ENCODE data around the gene KIAA0586.

DNA sequence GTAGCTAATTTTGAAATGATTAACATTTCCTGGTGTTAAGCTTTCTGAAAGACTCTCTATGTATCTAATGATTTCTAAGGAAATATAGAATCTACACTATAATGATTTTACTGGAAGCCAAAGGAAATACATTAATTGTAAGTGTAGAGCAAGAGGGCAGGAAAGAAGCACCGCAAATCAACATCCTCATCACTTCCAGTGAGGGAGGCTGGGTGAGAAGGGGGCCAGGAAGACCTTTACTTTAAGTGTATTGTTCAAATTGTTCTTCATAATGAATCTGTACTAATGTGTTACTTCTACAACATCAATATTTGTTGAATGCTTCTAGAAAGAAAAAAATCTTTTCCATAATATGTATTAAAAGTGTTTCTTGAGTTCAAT, 144.9 kb downstream of the KIAA0586 start:
- TF ChIP-seq ZNF134 (CRISPR knock-in tag; conservative IDR thresholded peaks at IDR 0.05) = no peak
- TF ChIP-seq, protein P1, sequence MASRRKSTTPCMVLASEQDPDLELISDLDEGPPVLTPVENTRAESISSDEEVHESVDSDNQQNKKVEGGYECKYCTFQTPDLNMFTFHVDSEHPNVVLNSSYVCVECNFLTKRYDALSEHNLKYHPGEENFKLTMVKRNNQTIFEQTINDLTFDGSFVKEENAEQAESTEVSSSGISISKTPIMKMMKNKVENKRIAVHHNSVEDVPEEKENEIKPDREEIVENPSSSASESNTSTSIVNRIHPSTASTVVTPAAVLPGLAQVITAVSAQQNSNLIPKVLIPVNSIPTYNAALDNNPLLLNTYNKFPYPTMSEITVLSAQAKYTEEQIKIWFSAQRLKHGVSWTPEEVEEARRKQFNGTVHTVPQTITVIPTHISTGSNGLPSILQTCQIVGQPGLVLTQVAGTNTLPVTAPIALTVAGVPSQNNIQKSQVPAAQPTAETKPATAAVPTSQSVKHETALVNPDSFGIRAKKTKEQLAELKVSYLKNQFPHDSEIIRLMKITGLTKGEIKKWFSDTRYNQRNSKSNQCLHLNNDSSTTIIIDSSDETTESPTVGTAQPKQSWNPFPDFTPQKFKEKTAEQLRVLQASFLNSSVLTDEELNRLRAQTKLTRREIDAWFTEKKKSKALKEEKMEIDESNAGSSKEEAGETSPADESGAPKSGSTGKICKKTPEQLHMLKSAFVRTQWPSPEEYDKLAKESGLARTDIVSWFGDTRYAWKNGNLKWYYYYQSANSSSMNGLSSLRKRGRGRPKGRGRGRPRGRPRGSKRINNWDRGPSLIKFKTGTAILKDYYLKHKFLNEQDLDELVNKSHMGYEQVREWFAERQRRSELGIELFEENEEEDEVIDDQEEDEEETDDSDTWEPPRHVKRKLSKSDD (conservative IDR thresholded peaks at IDR 0.05; ENCODE audit: low read length) = no peak
- no peak for TF ChIP-seq SMARCB1 (IDR thresholded peaks at IDR 0.05; ENCODE audit: insufficient read length, low read depth)
- no peak for TF ChIP-seq ARHGAP35 (IDR thresholded peaks at IDR 0.05; ENCODE audit: partially characterized antibody)
- TF ChIP-seq, protein P2, sequence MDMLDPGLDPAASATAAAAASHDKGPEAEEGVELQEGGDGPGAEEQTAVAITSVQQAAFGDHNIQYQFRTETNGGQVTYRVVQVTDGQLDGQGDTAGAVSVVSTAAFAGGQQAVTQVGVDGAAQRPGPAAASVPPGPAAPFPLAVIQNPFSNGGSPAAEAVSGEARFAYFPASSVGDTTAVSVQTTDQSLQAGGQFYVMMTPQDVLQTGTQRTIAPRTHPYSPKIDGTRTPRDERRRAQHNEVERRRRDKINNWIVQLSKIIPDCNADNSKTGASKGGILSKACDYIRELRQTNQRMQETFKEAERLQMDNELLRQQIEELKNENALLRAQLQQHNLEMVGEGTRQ (CRISPR knock-in tag; IDR thresholded peaks at IDR 0.05) = no peak
- TF ChIP-seq HDGF (IDR thresholded peaks at IDR 0.05) = no peak
- no peak for TF ChIP-seq ADNP (tag; IDR thresholded peaks at IDR 0.05)
- TF ChIP-seq, protein P3, sequence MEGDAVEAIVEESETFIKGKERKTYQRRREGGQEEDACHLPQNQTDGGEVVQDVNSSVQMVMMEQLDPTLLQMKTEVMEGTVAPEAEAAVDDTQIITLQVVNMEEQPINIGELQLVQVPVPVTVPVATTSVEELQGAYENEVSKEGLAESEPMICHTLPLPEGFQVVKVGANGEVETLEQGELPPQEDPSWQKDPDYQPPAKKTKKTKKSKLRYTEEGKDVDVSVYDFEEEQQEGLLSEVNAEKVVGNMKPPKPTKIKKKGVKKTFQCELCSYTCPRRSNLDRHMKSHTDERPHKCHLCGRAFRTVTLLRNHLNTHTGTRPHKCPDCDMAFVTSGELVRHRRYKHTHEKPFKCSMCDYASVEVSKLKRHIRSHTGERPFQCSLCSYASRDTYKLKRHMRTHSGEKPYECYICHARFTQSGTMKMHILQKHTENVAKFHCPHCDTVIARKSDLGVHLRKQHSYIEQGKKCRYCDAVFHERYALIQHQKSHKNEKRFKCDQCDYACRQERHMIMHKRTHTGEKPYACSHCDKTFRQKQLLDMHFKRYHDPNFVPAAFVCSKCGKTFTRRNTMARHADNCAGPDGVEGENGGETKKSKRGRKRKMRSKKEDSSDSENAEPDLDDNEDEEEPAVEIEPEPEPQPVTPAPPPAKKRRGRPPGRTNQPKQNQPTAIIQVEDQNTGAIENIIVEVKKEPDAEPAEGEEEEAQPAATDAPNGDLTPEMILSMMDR (IDR thresholded peaks at IDR 0.05 in 2 of 3, conservative IDR thresholded peaks at IDR 0.05 in 1 of 3; ENCODE audit: insufficient read depth in 2 of 3, low read depth in 1 of 3, low read length in 3 of 3) = no peak
- TF ChIP-seq RFX1 (IDR thresholded peaks at IDR 0.05) = no peak
- TF ChIP-seq, protein P4, sequence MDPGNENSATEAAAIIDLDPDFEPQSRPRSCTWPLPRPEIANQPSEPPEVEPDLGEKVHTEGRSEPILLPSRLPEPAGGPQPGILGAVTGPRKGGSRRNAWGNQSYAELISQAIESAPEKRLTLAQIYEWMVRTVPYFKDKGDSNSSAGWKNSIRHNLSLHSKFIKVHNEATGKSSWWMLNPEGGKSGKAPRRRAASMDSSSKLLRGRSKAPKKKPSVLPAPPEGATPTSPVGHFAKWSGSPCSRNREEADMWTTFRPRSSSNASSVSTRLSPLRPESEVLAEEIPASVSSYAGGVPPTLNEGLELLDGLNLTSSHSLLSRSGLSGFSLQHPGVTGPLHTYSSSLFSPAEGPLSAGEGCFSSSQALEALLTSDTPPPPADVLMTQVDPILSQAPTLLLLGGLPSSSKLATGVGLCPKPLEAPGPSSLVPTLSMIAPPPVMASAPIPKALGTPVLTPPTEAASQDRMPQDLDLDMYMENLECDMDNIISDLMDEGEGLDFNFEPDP (CRISPR knock-in tag; IDR thresholded peaks at IDR 0.05) = no peak
- TF ChIP-seq, protein P5, sequence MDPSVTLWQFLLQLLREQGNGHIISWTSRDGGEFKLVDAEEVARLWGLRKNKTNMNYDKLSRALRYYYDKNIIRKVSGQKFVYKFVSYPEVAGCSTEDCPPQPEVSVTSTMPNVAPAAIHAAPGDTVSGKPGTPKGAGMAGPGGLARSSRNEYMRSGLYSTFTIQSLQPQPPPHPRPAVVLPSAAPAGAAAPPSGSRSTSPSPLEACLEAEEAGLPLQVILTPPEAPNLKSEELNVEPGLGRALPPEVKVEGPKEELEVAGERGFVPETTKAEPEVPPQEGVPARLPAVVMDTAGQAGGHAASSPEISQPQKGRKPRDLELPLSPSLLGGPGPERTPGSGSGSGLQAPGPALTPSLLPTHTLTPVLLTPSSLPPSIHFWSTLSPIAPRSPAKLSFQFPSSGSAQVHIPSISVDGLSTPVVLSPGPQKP (CRISPR knock-in tag; IDR thresholded peaks at IDR 0.05) = no peak
